Stimulated activated memory B cell treated with anti-CD40 and anti-IgM and Interleukin-4, amounts not matched to agents 10 μg/mL and 1 μg/mL and 100 μg/mL, for 72 hours (primary cell): Measurements from ENCODE around the gene PRDM7.
"Not testable (repeated sequence)": the region's sequence is repeated elsewhere in the genome, so short reads cannot be mapped to it uniquely, and the experiment has no call there.

Experiments used
- ATAC-seq: fragments of 150-1000 bp; cut with Tn5 transposase; 2 replicates; pipeline ENCODE4 v1.10.0; 2021
- H3K27ac Mint-ChIP-seq: one replicate; pipeline ENCODE4 v1.8.0; 2022; ENCODE audit warnings: mild to moderate bottlenecking, mixed read lengths
- H3K27me3 Mint-ChIP-seq: one replicate; pipeline ENCODE4 v1.8.0; 2022; ENCODE audit warnings: mixed read lengths
- H3K36me3 Mint-ChIP-seq: one replicate; pipeline ENCODE4 v1.8.0; 2022; ENCODE audit warnings: mixed read lengths
- H3K4me1 Mint-ChIP-seq: one replicate; pipeline ENCODE4 v1.8.0; 2022; ENCODE audit warnings: mixed read lengths
- H3K4me3 Mint-ChIP-seq: one replicate; pipeline ENCODE4 v1.8.0; 2022; ENCODE audit warnings: mild to moderate bottlenecking, moderate library complexity, mixed read lengths
- H3K9me3 Mint-ChIP-seq: one replicate; pipeline ENCODE4 v1.8.0; 2022; ENCODE audit warnings: mixed read lengths

Gene PRDM7

GRCh38 chr16:90015586-90016338, 61.4 kb downstream of the PRDM7 start:
- ATAC-seq = no peak
- Mint-ChIP-seq H3K9me3 (no peaks in the 10 kb centered on the region), H3K27ac (no peak overlapping the region), H3K27me3 (peaks cover 55% of the 10 kb centered on the region), H3K4me1 (peaks cover 29% of the 10 kb centered on the region), H3K36me3 (no peaks in the 10 kb centered on the region), H3K4me3 (no peak overlapping the region)

- Mint-ChIP-seq H3K4me3 (no peak overlapping the region), H3K9me3 (no peaks in the 10 kb centered on the region), H3K4me1 (peaks cover 48% of the 10 kb centered on the region), H3K27ac (peak overlapping the region; percentile 55), H3K36me3 (no peaks in the 10 kb centered on the region), H3K27me3 (peaks cover 39% of the 10 kb centered on the region)
- peak; percentile 72 for ATAC-seq
These were observed 64.0 kb downstream of the PRDM7 start for GRCh38 chr16:90012991-90013745.

GRCh38 chr16:90011908-90012501, 65.1 kb downstream of the PRDM7 start:
- Mint-ChIP-seq H3K9me3 (no peaks in the 10 kb centered on the region), H3K27ac (no peak overlapping the region), H3K4me1 (peaks cover 57% of the 10 kb centered on the region), H3K4me3 (no peak overlapping the region), H3K36me3 (no peaks in the 10 kb centered on the region), H3K27me3 (peaks cover 36% of the 10 kb centered on the region)
- ATAC-seq = no peak

GRCh38 chr16:90011508-90011819, 65.7 kb downstream of the PRDM7 start:
- Mint-ChIP-seq H3K4me3 (no peak overlapping the region), H3K27me3 (peaks cover 30% of the 10 kb centered on the region), H3K9me3 (no peaks in the 10 kb centered on the region)

GRCh38 chr16:90010676-90011507, 66.2 kb downstream of the PRDM7 start:
- Mint-ChIP-seq H3K4me3 (no peak overlapping the region), H3K9me3 (no peaks in the 10 kb centered on the region)
- ATAC-seq = no peak

More at GRCh38 chr16:90011508-90011819, 65.7 kb downstream of the PRDM7 start:
- no peak for ATAC-seq
- H3K27ac Mint-ChIP-seq = no peak overlapping the region
- H3K4me1 Mint-ChIP-seq = peaks cover 57% of the 10 kb centered on the region
- H3K36me3 Mint-ChIP-seq = no peaks in the 10 kb centered on the region

GRCh38 chr16:90009172-90009899, 67.8 kb downstream of the PRDM7 start:
- Mint-ChIP-seq H3K27me3 (peaks cover 18% of the 10 kb centered on the region), H3K27ac (peak overlapping the region; percentile 85), H3K4me1 (peaks cover 76% of the 10 kb centered on the region), H3K4me3 (peak overlapping the region; percentile 62), H3K36me3 (no peaks in the 10 kb centered on the region), H3K9me3 (no peaks in the 10 kb centered on the region)
- no peak for ATAC-seq

More at GRCh38 chr16:90010676-90011507, 66.2 kb downstream of the PRDM7 start:
- Mint-ChIP-seq H3K27me3 (peaks cover 25% of the 10 kb centered on the region), H3K4me1 (peaks cover 61% of the 10 kb centered on the region), H3K27ac (no peak overlapping the region), H3K36me3 (no peaks in the 10 kb centered on the region)

GRCh38 chr16:90008708-90009145, 68.4 kb downstream of the PRDM7 start:
- Mint-ChIP-seq H3K4me1 (peaks cover 74% of the 10 kb centered on the region), H3K27me3 (peaks cover 17% of the 10 kb centered on the region), H3K9me3 (no peaks in the 10 kb centered on the region), H3K27ac (peak overlapping the region; percentile 85), H3K36me3 (no peaks in the 10 kb centered on the region), H3K4me3 (peak overlapping the region; percentile 62)
- peak; percentile 92 for ATAC-seq

GRCh38 chr16:90007635-90008234, 69.4 kb downstream of the PRDM7 start:
- not testable (repeated sequence) for H3K36me3 Mint-ChIP-seq, H3K27me3 Mint-ChIP-seq, H3K9me3 Mint-ChIP-seq
- H3K4me3 Mint-ChIP-seq = peak overlapping the region; percentile 24
- H3K4me1 Mint-ChIP-seq = peaks cover 64% of the 10 kb centered on the region
- ATAC-seq = peak; percentile 22
- H3K27ac Mint-ChIP-seq = peak overlapping the region; percentile 85

- H3K27ac Mint-ChIP-seq = peak overlapping the region; percentile 85
- no peaks in the 10 kb centered on the region for H3K36me3 Mint-ChIP-seq
- no peaks in the 10 kb centered on the region for H3K9me3 Mint-ChIP-seq
- no peaks in the 10 kb centered on the region for H3K27me3 Mint-ChIP-seq
- H3K4me1 Mint-ChIP-seq = peaks cover 57% of the 10 kb centered on the region
- H3K4me3 Mint-ChIP-seq = peak overlapping the region; percentile 24
- ATAC-seq = no peak
These were observed 70.1 kb downstream of the PRDM7 start for GRCh38 chr16:90007015-90007414.
